ENCODE results near the gene DCP1B. TPM values are rescaled to one million over a fixed set of nuclear protein-coding genes. Genes with fewer than 3 reads are reported as not detected.

DCP1B gene
- total RNA-seq, 3 donors from 2014 or later (not counting 1 experiment from before 2014, with no cell fraction given), result 4.7 to 8.5 (median 7.5) TPM

GRCh38 chr12:1994429-1995143 is 9.7 kb downstream of the DCP1B start:
- no peak overlapping the region for H3K4me3 ChIP-seq (ENCODE audit: low read length)
- WGBS (ENCODE audit: insufficient coverage), result no CpG with 5 or more reads among the region's 1 CpG
- intact Hi-C loops (cut with micrococcal nuclease), result no loop called here
- peak in 1 of 2 donors; percentile 20 for DNase-seq
- H3K36me3 Mint-ChIP-seq, result peaks cover 5% of the 10 kb centered on the region
- no peak for ATAC-seq
- H3K4me1 Mint-ChIP-seq, result peaks cover 0 to 9% of the 10 kb centered on the region in 2 donors
- H3K4me1 ChIP-seq (ENCODE audit: control insufficient read depth, insufficient read depth, low read length), result no peaks in the 10 kb centered on the region
- H3K27me3 Mint-ChIP-seq (ENCODE audit: low read depth in 2 of 2), result no peaks in the 10 kb centered on the region
- no peak overlapping the region for H3K4me3 Mint-ChIP-seq
- TF ChIP-seq CTCF (IDR thresholded peaks at IDR 0.05), result no peak
- peak overlapping the region; percentile 66 for H3K27ac ChIP-seq (ENCODE audit: low read length)
- peaks cover 28% of the 10 kb centered on the region for H3K36me3 ChIP-seq (ENCODE audit: control insufficient read depth, insufficient read depth, low read length)
- no peaks in the 10 kb centered on the region for H3K9me3 ChIP-seq (ENCODE audit: control insufficient read depth, insufficient read depth, low read length)
- H3K9me3 Mint-ChIP-seq, result no peaks in the 10 kb centered on the region
- H3K27ac Mint-ChIP-seq, result no peak overlapping the region
- H3K27me3 ChIP-seq (ENCODE audit: control insufficient read depth, insufficient read depth, low read length), result no peaks in the 10 kb centered on the region

DNA sequence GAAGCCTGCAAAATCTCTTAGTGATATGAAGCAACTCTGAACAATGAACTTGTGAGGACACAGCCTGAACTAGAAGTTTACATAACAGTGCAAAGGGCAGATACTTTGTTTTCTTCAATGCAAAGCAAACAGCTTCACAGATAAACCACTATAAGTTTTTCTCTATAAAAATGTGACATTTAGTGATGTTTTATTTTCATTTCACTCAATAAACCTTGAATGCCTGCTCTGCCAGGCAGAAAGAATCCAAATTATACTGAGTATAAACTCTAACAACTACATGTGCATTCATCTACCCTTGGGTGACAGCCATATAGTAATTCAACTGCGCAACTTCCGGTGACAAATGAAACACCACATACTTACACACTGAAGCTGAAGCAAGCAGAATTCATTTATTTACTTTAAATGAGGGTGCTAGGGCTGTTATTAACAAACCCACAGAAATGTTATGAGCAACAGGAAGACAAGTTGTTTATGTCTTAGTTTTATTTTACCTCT is 10.3 kb downstream of the DCP1B start:
- Mint-ChIP-seq H3K27ac (no peak overlapping the region), H3K4me1 (peaks cover 0 to 9% of the 10 kb centered on the region in 2 donors), H3K27me3 (ENCODE audit: low read depth in 2 of 2) (no peaks in the 10 kb centered on the region), H3K4me3 (no peak overlapping the region), H3K36me3 (peaks cover 6% of the 10 kb centered on the region), H3K9me3 (no peaks in the 10 kb centered on the region)
- intact Hi-C loops (cut with micrococcal nuclease), result no loop called here
- Histone ChIP-seq H3K36me3 (ENCODE audit: control insufficient read depth, insufficient read depth, low read length) (peaks cover 30% of the 10 kb centered on the region), H3K4me3 (ENCODE audit: low read length) (no peak overlapping the region), H3K27me3 (ENCODE audit: control insufficient read depth, insufficient read depth, low read length) (no peaks in the 10 kb centered on the region), H3K9me3 (ENCODE audit: control insufficient read depth, insufficient read depth, low read length) (no peaks in the 10 kb centered on the region), H3K27ac (ENCODE audit: low read length) (peak overlapping the region; percentile 66), H3K4me1 (ENCODE audit: control insufficient read depth, insufficient read depth, low read length) (no peaks in the 10 kb centered on the region)
- TF ChIP-seq CTCF (IDR thresholded peaks at IDR 0.05), result no peak
- DNase-seq, result peak in 1 of 2 donors; percentile 71
- ATAC-seq, result peak in 2 of 3 donors; percentile 24 to 83
- 100% methylated on average over 1 of the region's 2 CpGs for WGBS (ENCODE audit: insufficient coverage)

- Mint-ChIP-seq H3K9me3 (no peaks in the 10 kb centered on the region), H3K4me1 (peaks cover 0 to 9% of the 10 kb centered on the region in 2 donors), H3K36me3 (peaks cover 12% of the 10 kb centered on the region), H3K27ac (no peak overlapping the region), H3K27me3 (ENCODE audit: low read depth in 2 of 2) (no peaks in the 10 kb centered on the region), H3K4me3 (no peak overlapping the region)
- H3K27ac ChIP-seq (ENCODE audit: low read length), result no peak overlapping the region
- peak in 1 of 2 donors; percentile 35 for DNase-seq
- 80% methylated on average over 1 of the region's 2 CpGs for WGBS (ENCODE audit: insufficient coverage)
- H3K4me3 ChIP-seq (ENCODE audit: low read length), result no peak overlapping the region
- TF ChIP-seq CTCF (IDR thresholded peaks at IDR 0.05), result no peak
- H3K4me1 ChIP-seq (ENCODE audit: control insufficient read depth, insufficient read depth, low read length), result no peaks in the 10 kb centered on the region
- H3K27me3 ChIP-seq (ENCODE audit: control insufficient read depth, insufficient read depth, low read length), result no peaks in the 10 kb centered on the region
- H3K36me3 ChIP-seq (ENCODE audit: control insufficient read depth, insufficient read depth, low read length), result peaks cover 30% of the 10 kb centered on the region
- H3K9me3 ChIP-seq (ENCODE audit: control insufficient read depth, insufficient read depth, low read length), result no peaks in the 10 kb centered on the region
- intact Hi-C loops (cut with micrococcal nuclease), result no loop called here
- ATAC-seq, result no peak
Measured at GRCh38 chr12:1993341-1993740, 10.9 kb downstream of the DCP1B start.

Data from natural killer cell (primary cell).